PFSK-1 (cell line): ENCODE measurements around the gene MAGEC3.

Source experiments
- FOXP2 ChIP-seq: optimal IDR thresholded peaks from 2 replicates; pipeline ENCODE3; 2011; ENCODE audit warnings: borderline replicate concordance, control low read depth, inconsistent platforms; ENCODE audit not compliant: insufficient read depth; ENCODE audit errors: extremely low read length, extremely low read depth
- POLR2AphosphoS5 ChIP-seq: IDR thresholded peaks from 2 replicates; pipeline ENCODE4 v1.6.1; 2012; ENCODE audit warnings: low read depth, mild to moderate bottlenecking, control low read depth, low read length, moderate library complexity
- REST ChIP-seq, 2 experiments: IDR thresholded peaks; 2 replicates each; pipeline versions ENCODE4 v1.6.1 to v1.8.0; 2011 to 2012; ENCODE audit warnings: low read depth in 2 of 2, low read length in 2 of 2, control low read depth in 1 of 2, inconsistent platforms in 1 of 2, mild to moderate bottlenecking in 1 of 2, moderate library complexity in 1 of 2; ENCODE audit not compliant: insufficient read depth in 1 of 2
- SIN3A ChIP-seq: IDR thresholded peaks from 2 replicates; pipeline ENCODE4 v1.6.1; 2012; ENCODE audit warnings: mild to moderate bottlenecking, low read length, moderate library complexity, borderline replicate concordance; ENCODE audit not compliant: insufficient read depth
- TAF1 ChIP-seq: IDR thresholded peaks from 2 replicates; pipeline ENCODE4 v1.6.1; 2012; ENCODE audit warnings: low read length, control low read depth, borderline replicate concordance; ENCODE audit not compliant: insufficient read depth

MAGEC3 gene

GRCh38 chrX:141897690-141898089, 59.6 kb downstream of the MAGEC3 start:
- TF ChIP-seq TAF1 (no peak), POLR2AphosphoS5 (no peak), FOXP2 (no peak), REST (IDR thresholded peaks at IDR 0.05; ENCODE audit: insufficient read depth in 1 of 2, low read depth in 2 of 2, low read length in 2 of 2) (no peak), SIN3A (no peak)

GRCh38 chrX:141902366-141902765, 64.2 kb downstream of the MAGEC3 start:
- TF ChIP-seq REST (IDR thresholded peaks at IDR 0.05; ENCODE audit: insufficient read depth in 1 of 2, low read depth in 2 of 2, low read length in 2 of 2) (no peak), POLR2AphosphoS5 (no peak), TAF1 (no peak), SIN3A (no peak), FOXP2 (no peak)

GRCh38 chrX:141903400-141904155, 65.5 kb downstream of the MAGEC3 start, which contains the start of gene MAGEC1:
MAGEC1 (plus strand) TSS chrX:141903894; CDS start chrX:141905073, 1,179 bp downstream.
- TF ChIP-seq REST (IDR thresholded peaks at IDR 0.05; ENCODE audit: insufficient read depth in 1 of 2, low read depth in 2 of 2, low read length in 2 of 2) (no peak), SIN3A (no peak), TAF1 (no peak), FOXP2 (no peak), POLR2AphosphoS5 (no peak)

- no peak for TF ChIP-seq FOXP2
- no peak for TF ChIP-seq POLR2AphosphoS5
- no peak for TF ChIP-seq REST (IDR thresholded peaks at IDR 0.05; ENCODE audit: insufficient read depth in 1 of 2, low read depth in 2 of 2, low read length in 2 of 2)
- no peak for TF ChIP-seq TAF1
- TF ChIP-seq SIN3A, result no peak
Measured at GRCh38 chrX:141904262-141904661, 66.1 kb downstream of the MAGEC3 start.
